GM18505 (cell line): ENCODE measurements around the gene DCHS2.
A peak's percentile ranks its signal among the peaks of the same experiment; 100 is the strongest.

Experiments
- ATAC-seq: cut with Tn5 transposase; IDR thresholded peaks from one replicate; pipeline ENCODE4 v1.9.1; 2021; ENCODE audit not compliant: unreplicated experiment
- POLR2A ChIP-seq: IDR thresholded peaks from 4 replicates; pipeline ENCODE4 v1.6.1; 2011; ENCODE audit warnings: borderline replicate concordance; ENCODE audit not compliant: insufficient read depth, insufficient read length; ENCODE audit errors: extremely low read depth

Gene DCHS2

GRCh38 chr4:154424810-154425484 lies 66.7 kb downstream of the DCHS2 start:
- TF ChIP-seq POLR2A, result no peak
- ATAC-seq, result no peak

DNA sequence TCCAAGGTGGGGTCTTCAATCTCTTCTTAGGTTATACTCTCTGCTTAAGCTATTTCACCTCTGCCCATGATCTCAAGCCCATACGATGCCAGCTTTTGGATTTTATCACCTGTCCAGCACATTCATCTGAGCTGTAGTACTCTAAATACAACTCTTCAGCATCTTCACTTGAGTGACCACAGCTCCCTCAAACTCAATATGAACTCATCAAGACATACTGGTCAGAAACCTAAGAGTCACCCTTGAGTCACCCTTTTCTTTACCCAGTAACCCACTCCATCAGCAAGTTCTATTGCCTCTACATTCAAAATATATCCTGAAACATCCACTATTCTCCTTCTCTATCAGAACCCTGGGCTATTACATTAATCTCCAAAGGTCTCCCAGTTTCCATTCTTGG lies 69.4 kb downstream of the DCHS2 start:
- no peak for TF ChIP-seq POLR2A
- peak; percentile 45 for ATAC-seq

- peak; percentile 60 for ATAC-seq
- TF ChIP-seq POLR2A, result no peak
Observed at GRCh38 chr4:154421618-154422017, 70.0 kb downstream of the DCHS2 start.

GRCh38 chr4:154417373-154417673 lies 74.3 kb downstream of the DCHS2 start:
- TF ChIP-seq POLR2A, result no peak
- ATAC-seq, result no peak

DNA sequence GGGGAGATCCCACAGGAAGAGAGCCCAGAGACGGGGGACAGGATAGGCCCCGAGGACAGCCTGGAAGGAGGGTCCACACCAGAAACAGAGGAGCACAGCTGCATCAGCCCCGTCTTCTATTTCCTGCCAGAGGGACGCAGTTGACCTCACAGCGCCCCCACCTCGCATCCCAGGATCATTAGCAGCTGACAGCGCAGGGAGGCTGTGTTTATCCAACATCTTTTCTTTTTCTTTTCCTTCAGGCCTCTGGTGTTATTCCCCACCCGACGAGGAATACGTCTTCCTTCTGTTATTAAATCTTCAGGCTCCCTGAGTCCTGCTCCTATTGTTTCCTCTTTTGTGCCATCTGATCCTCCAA lies 75.4 kb downstream of the DCHS2 start:
- TF ChIP-seq POLR2A, result no peak
- ATAC-seq, result peak; percentile 36

DNA sequence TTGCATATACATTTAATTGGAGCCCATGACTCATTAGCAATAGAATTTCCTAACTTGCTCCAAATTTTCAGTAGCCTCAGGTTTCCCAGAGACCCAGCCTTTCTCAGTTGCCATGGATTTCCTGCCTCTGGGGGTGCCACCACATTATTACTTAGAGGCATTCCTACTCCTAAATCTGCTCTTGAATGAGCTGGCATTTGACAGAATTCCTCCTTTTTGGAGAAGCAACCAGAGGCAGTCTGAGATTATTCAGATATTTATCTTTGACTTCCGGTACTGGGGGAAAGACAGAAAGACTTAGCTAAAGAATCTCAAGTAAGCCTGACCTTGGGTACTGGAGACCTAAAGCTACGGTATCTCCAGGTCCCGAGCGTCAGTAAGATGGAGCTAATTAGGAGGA lies 76.3 kb downstream of the DCHS2 start:
- TF ChIP-seq POLR2A, result no peak
- no peak for ATAC-seq

GRCh38 chr4:154414796-154415195 lies 76.8 kb downstream of the DCHS2 start:
- no peak for ATAC-seq
- no peak for TF ChIP-seq POLR2A

DNA sequence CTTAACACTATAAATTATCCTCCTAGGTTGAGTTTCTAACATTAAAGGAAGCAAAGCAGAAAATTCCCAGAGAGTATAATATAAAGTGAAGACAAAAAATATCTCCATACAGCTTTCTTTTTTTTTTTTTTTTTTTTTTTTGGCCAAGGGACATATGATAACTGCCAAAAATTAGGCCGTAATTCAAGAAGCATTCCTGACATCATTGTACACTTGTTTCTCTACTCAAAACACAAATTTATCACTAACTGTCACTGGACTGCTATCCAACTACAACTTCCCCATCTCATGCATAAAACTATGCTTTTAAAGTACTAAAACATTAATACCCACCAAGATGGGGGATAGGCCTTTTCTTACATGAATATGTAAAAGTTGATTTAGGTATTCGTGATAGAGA lies 77.2 kb downstream of the DCHS2 start:
- ATAC-seq, result no peak
- TF ChIP-seq POLR2A, result no peak

DNA sequence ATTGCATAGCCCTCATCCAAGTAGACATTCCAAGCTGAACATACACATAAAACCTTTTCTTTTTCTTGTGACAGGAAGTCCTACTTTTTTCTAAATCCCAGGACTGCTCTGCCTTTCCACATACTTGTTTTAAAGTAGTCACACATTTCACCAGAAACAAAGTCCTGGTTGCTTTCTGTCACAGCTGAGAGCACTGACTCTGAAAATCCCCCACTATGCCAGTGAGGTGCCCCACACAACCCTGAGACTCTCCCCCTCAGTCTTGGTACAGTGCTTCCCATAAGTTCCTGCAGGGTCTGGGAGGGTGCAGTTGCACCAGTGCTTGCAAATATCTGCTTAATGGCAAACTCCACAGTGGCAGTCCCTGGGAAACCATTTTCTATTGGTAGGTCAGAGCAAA lies 84.2 kb downstream of the DCHS2 start:
- ATAC-seq, result no peak
- TF ChIP-seq POLR2A, result no peak

DNA sequence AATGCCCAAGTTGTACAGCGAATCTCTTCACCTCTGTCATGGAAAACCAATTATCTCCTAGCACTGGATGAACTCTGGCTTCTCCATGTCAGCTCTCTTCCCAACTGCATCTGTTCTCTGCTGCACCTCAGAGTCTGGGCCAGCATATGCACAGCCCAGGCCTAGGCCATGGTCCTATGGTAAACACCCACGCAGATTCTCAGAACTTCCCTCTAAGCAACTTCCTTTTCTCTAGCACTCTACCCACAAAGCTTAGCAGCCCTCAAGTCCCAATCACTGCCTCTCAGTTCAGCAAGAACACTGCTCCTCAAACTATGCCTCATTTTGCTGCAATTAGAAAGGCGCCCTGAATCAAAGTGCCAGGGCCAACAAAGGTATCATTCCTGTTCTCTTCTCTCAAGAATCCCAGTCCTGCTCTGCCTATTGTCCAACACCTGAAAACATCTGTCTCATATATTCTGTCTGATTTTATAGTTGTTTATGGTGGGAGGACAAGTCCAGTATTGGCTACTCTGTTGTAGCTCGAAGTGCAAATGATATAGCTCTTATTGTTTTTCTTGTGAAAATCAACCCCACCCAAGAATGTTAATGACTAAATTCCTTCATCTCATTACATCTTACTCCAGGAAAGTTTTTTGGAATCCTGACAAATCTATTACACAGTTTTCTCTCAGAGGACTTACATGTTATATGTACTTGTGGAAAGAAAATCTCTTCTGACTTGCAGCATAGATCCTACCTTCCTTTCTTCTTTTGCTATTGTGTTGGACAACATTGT lies 85.4 kb downstream of the DCHS2 start:
- TF ChIP-seq POLR2A, result no peak

GRCh38 chr4:154399259-154399974 lies 92.2 kb downstream of the DCHS2 start:
- no peak for ATAC-seq
- no peak for TF ChIP-seq POLR2A

More for the DNA sequence above, 85.4 kb downstream of the DCHS2 start:
- ATAC-seq, result peak; percentile 97

GRCh38 chr4:154390324-154390723 lies 101.3 kb downstream of the DCHS2 start:
- no peak for ATAC-seq
- no peak for TF ChIP-seq POLR2A

DNA sequence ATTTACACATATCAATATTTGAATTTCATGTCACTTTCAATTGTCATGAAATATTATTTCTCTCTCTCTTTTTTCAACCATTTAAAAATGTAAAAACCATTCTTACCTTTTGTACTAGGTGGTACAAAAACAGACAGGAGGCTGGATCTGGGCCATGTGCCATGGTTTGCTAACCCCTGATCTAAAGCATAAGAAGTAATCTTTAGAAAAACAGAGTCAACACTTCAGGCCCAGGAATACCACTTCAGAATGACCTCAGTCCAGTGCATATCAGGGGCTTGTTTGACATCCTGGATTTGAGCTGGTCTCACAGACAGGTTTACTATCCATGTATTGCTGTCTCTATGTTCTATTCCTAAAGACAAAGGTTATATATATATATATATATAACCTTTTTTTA lies 102.5 kb downstream of the DCHS2 start:
- no peak for TF ChIP-seq POLR2A

GRCh38 chr4:154384012-154384411 lies 107.6 kb downstream of the DCHS2 start:
- ATAC-seq, result no peak
- no peak for TF ChIP-seq POLR2A

More for the DNA sequence above, 102.5 kb downstream of the DCHS2 start:
- ATAC-seq, result no peak
